Breast epithelium (tissue), 3 donors: ENCODE data around the gene PPM1L.

Source experiments
- POLR2A ChIP-seq: fragments of 450-650 bp; IDR thresholded peaks from one replicate; pipeline ENCODE4 v1.6.1; 2016; ENCODE audit warnings: antibody characterized with exemption, mild to moderate bottlenecking, moderate library complexity
- POLR2AphosphoS5 ChIP-seq, 3 donors: sonication (generic); formaldehyde crosslinking; IDR thresholded peaks; one replicate each; pipeline ENCODE4 v1.6.1; 2017; ENCODE audit warnings: antibody characterized with exemption in 3 of 3

GRCh38 chr3:160987982-160988964 lies 232.2 kb downstream of the PPM1L start:
- TF ChIP-seq POLR2AphosphoS5 (IDR thresholded peaks at IDR 0.05) (no peak), POLR2A (no peak)
